ENCODE results near the gene HOXD8.

Gene HOXD8

GRCh38 chr2:176095421-176095820 lies 34.1 kb upstream of the HOXD8 start:
- Histone ChIP-seq H3K9me3 (ENCODE audit: insufficient read depth, low read length) (no peaks in the 10 kb centered on the region), H3K4me2 (ENCODE audit: low read depth, low read length, poor library complexity, severe bottlenecking) (no peak overlapping the region), H3K27ac (ENCODE audit: low read depth, low read length) (no peak overlapping the region), H3K36me3 (ENCODE audit: low read length) (no peaks in the 10 kb centered on the region), H2AFZ (ENCODE audit: low read depth, low read length, severe bottlenecking) (no peak overlapping the region), H4K20me1 (ENCODE audit: low read depth, low read length) (no peaks in the 10 kb centered on the region), H3K79me2 (ENCODE audit: insufficient read depth, low read length) (no peaks in the 10 kb centered on the region), H3K27me3 (ENCODE audit: low read length) (no peaks in the 10 kb centered on the region), H3K4me3 (ENCODE audit: insufficient read depth, low read length, poor library complexity, severe bottlenecking) (no peak overlapping the region), H3F3A (ENCODE audit: insufficient read depth) (no peaks in the 10 kb centered on the region), H3K9me2 (replicated peaks; ENCODE audit: insufficient read depth, low read length) (no peaks in the 10 kb centered on the region), H3K9ac (ENCODE audit: low read length) (no peak overlapping the region)
- TF ChIP-seq EZH2phosphoT487 (conservative IDR thresholded peaks at IDR 0.05; ENCODE audit: low read length) (no peak), CTCF (IDR thresholded peaks at IDR 0.05; ENCODE audit: insufficient read depth, low read length, poor library complexity, severe bottlenecking) (no peak)

DNA sequence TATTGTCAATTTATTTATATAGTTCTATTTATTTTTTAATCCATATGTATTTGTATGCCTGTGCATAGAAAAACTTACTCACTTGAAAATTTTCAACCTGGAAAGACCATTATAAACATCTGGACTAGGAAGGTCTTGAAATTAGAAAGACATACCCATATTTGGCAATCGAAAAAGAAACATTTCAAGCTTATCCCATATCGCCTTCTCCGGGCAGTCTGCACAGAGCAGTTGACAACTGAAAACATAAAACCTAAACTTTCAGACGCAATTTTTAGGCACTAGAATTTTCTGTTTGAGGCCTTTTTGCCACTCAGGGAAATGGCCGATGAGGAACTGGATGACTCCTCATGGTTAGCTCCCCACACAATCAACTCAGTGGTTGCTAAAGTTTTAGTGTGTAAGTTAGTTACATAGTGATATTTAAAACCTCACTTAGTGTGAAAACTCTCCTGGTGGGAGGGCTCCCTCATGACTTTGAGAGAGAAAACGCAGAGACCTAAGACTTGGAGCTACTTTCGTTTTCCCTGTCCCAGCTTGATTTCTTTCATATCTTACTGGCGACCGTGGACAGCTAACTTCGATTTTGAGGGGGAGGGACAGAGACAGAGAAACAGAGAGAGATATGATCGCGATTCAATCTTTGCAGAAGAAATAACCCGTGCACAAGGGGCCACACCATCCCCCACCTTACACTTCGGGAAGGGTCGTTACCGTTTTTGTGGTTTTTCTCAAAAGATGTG lies 33.1 kb upstream of the HOXD8 start:
- H3K27ac ChIP-seq (ENCODE audit: low read depth, low read length), result no peak overlapping the region
- H3K4me2 ChIP-seq (ENCODE audit: low read depth, low read length, poor library complexity, severe bottlenecking), result peak overlapping the region; percentile 67
- H2AFZ ChIP-seq (ENCODE audit: low read depth, low read length, severe bottlenecking), result peak overlapping the region; percentile 96
- H3K4me3 ChIP-seq (ENCODE audit: insufficient read depth, low read length, poor library complexity, severe bottlenecking), result peak overlapping the region; percentile 42
- TF ChIP-seq CTCF (IDR thresholded peaks at IDR 0.05; ENCODE audit: insufficient read depth, low read length, poor library complexity, severe bottlenecking), result no peak
- TF ChIP-seq EZH2phosphoT487 (conservative IDR thresholded peaks at IDR 0.05; ENCODE audit: low read length), result no peak
- no peaks in the 10 kb centered on the region for H4K20me1 ChIP-seq (ENCODE audit: low read depth, low read length)
- peak overlapping the region; percentile 47; the same call in 1 of the 2 replicates for H3K9ac ChIP-seq (ENCODE audit: low read length)
- no peaks in the 10 kb centered on the region for H3K79me2 ChIP-seq (ENCODE audit: insufficient read depth, low read length)
- no peaks in the 10 kb centered on the region for H3F3A ChIP-seq (ENCODE audit: insufficient read depth)
- no peaks in the 10 kb centered on the region for H3K9me2 ChIP-seq (replicated peaks; ENCODE audit: insufficient read depth, low read length)
- H3K9me3 ChIP-seq (ENCODE audit: insufficient read depth, low read length), result no peaks in the 10 kb centered on the region
- H3K27me3 ChIP-seq (ENCODE audit: low read length), result no peaks in the 10 kb centered on the region
- H3K36me3 ChIP-seq (ENCODE audit: low read length), result no peaks in the 10 kb centered on the region

GRCh38 chr2:176096986-176097819 lies 32.3 kb upstream of the HOXD8 start:
- no peaks in the 10 kb centered on the region for H3K9me3 ChIP-seq (ENCODE audit: insufficient read depth, low read length)
- no peaks in the 10 kb centered on the region for H4K20me1 ChIP-seq (ENCODE audit: low read depth, low read length)
- peak overlapping the region; percentile 96 for H2AFZ ChIP-seq (ENCODE audit: low read depth, low read length, severe bottlenecking)

More at GRCh38 chr2:176096986-176097819, 32.3 kb upstream of the HOXD8 start:
- Histone ChIP-seq H3K9me2 (replicated peaks; ENCODE audit: insufficient read depth, low read length) (no peaks in the 10 kb centered on the region), H3K36me3 (ENCODE audit: low read length) (no peaks in the 10 kb centered on the region), H3K27me3 (ENCODE audit: low read length) (no peaks in the 10 kb centered on the region), H3K4me2 (ENCODE audit: low read depth, low read length, poor library complexity, severe bottlenecking) (peak overlapping the region; percentile 67), H3K79me2 (ENCODE audit: insufficient read depth, low read length) (no peaks in the 10 kb centered on the region), H3K9ac (ENCODE audit: low read length) (peak overlapping the region; percentile 47; the same call in 1 of the 2 replicates), H3K4me3 (ENCODE audit: insufficient read depth, low read length, poor library complexity, severe bottlenecking) (peak overlapping the region; percentile 42), H3K27ac (ENCODE audit: low read depth, low read length) (no peak overlapping the region), H3F3A (ENCODE audit: insufficient read depth) (no peaks in the 10 kb centered on the region)
- TF ChIP-seq EZH2phosphoT487 (conservative IDR thresholded peaks at IDR 0.05; ENCODE audit: low read length), result no peak
- TF ChIP-seq CTCF (IDR thresholded peaks at IDR 0.05; ENCODE audit: insufficient read depth, low read length, poor library complexity, severe bottlenecking), result peak; percentile 26
